RWPE1 (cell line): ENCODE data around the gene SPRR2D.

Experiments
- CTCF ChIA-PET: fragments of 350-600 bp; sonication (Branson Sonifier 250); formaldehyde crosslinking; extraction: SDS; loops from one replicate; lab custom pipeline; 2021; lab: Yijun Ruan, JAX
- POLR2A ChIA-PET: fragments of 400-600 bp; formaldehyde crosslinking; extraction: SDS; loops from one replicate; lab custom pipeline; 2020; ENCODE audit warnings: antibody characterized with exemption; ENCODE audit not compliant: low non-redundant PET; lab: Yijun Ruan, JAX
- DNase-seq: peaks from one replicate; pipeline ENCODE4 v3.0.0; 2012; ENCODE audit warnings: low spot score
- H3K27ac ChIP-seq: fragments of 450-650 bp; 2 replicates; pipeline ENCODE4 v1.5.1; 2017
- CTCF ChIP-seq: fragments of 450-650 bp; conservative IDR thresholded peaks from 2 replicates; pipeline ENCODE4 v1.5.1; 2017; ENCODE audit warnings: low read depth, mild to moderate bottlenecking

Gene SPRR2D

GRCh38 chr1:153032677-153033308 is 8.1 kb downstream of the SPRR2D start:
- CTCF ChIA-PET = interaction anchor here (0.6 to 1.3 kb wide), 7 partner anchors 55 to 271 kb away, joined by 3 to 8 read pairs (median 4); no protein-coding TSS in a partner anchor
- TF ChIP-seq CTCF = peak; percentile 70
- peak; percentile 88 for DNase-seq
- POLR2A ChIA-PET = no interaction called here
- H3K27ac ChIP-seq = peak overlapping the region; percentile 66

- no peak for DNase-seq
- H3K27ac ChIP-seq = peak overlapping the region; percentile 66
- ChIA-PET CTCF (interaction anchor here (0.6 to 1.3 kb wide), 5 partner anchors 56 to 270 kb away, joined by 3 to 8 read pairs (median 7); no protein-coding TSS in a partner anchor), POLR2A (no interaction called here)
- no peak for TF ChIP-seq CTCF
Measured at GRCh38 chr1:153032073-153032472, 8.8 kb downstream of the SPRR2D start.

GRCh38 chr1:153030895-153031294 is 10.0 kb downstream of the SPRR2D start, which contains the start of gene SPRR1B:
SPRR1B (plus strand) TSS chr1:153031203; CDS start chr1:153032346, 1,143 bp downstream.
- peak; percentile 68 for DNase-seq
- TF ChIP-seq CTCF = no peak
- no peak within 1 kb of the TSS for H3K27ac ChIP-seq
- POLR2A ChIA-PET = no interaction called here
- CTCF ChIA-PET = interaction anchor here (0.8 kb wide), 1 partner anchor 105 kb away, joined by 3 read pairs; no protein-coding TSS in a partner anchor

- DNase-seq = no peak
- CTCF ChIA-PET = no interaction called here
- no peak for TF ChIP-seq CTCF
- POLR2A ChIA-PET = no interaction called here
- H3K27ac ChIP-seq = no peak overlapping the region
Measured at GRCh38 chr1:153028766-153029165, 12.2 kb downstream of the SPRR2D start.

- TF ChIP-seq CTCF = no peak
- ChIA-PET POLR2A (no interaction called here), CTCF (interaction anchor here (0.6 kb wide), 1 partner anchor 159 kb away, joined by 4 read pairs; no protein-coding TSS in a partner anchor)
- peak; percentile 41 for DNase-seq
- no peak overlapping the region for H3K27ac ChIP-seq
Measured at GRCh38 chr1:153025797-153026196, 15.1 kb downstream of the SPRR2D start.

GRCh38 chr1:153024413-153024812 is 16.5 kb downstream of the SPRR2D start:
- DNase-seq = no peak
- no peak for TF ChIP-seq CTCF
- CTCF ChIA-PET = interaction anchor here (0.6 kb wide), 1 partner anchor 154 kb away, joined by 3 read pairs; no protein-coding TSS in a partner anchor
- POLR2A ChIA-PET = no interaction called here
- no peak overlapping the region for H3K27ac ChIP-seq
